Osteocyte (in vitro differentiated cells): Measurements from ENCODE around the gene INS. TPM values are rescaled to one million over a fixed set of nuclear protein-coding genes. Genes with fewer than 3 reads are reported as not detected.

Experiments
- DNase-seq: peaks from one replicate; pipeline ENCODE4 v3.0.0; 2021; ENCODE audit warnings: mixed read lengths; ENCODE audit not compliant: unreplicated experiment; ENCODE audit errors: extremely low spot score
- H3K27ac Mint-ChIP-seq: one replicate; pipeline ENCODE4 v1.8.0; 2021; ENCODE audit warnings: mild to moderate bottlenecking, mixed read lengths; ENCODE audit not compliant: unreplicated experiment
- H3K27me3 Mint-ChIP-seq: one replicate; pipeline ENCODE4 v1.8.0; 2021; ENCODE audit warnings: mixed read lengths; ENCODE audit not compliant: unreplicated experiment
- H3K36me3 Mint-ChIP-seq: one replicate; pipeline ENCODE4 v1.8.0; 2021; ENCODE audit warnings: mixed read lengths; ENCODE audit not compliant: unreplicated experiment
- H3K4me1 Mint-ChIP-seq: one replicate; pipeline ENCODE4 v1.8.0; 2021; ENCODE audit warnings: mixed read lengths; ENCODE audit not compliant: unreplicated experiment
- H3K4me3 Mint-ChIP-seq: one replicate; pipeline ENCODE4 v1.8.0; 2021; ENCODE audit warnings: mild to moderate bottlenecking, moderate library complexity, mixed read lengths; ENCODE audit not compliant: unreplicated experiment
- H3K9me3 Mint-ChIP-seq: one replicate; pipeline ENCODE4 v1.8.0; 2021; ENCODE audit warnings: mixed read lengths; ENCODE audit not compliant: unreplicated experiment
- total RNA-seq: library from RNA; stranded (reverse); gene quantifications from 2 replicates; pipeline ENCODE4 v1.2.1, GENCODE V29; 2021
- TF ChIP-seq, protein P1 (sequence below): fragments of 200-600 bp; sonication (generic); IDR thresholded peaks from 2 replicates; pipeline ENCODE4 v1.5.0; 2021; ENCODE audit warnings: antibody characterized with exemption, mild to moderate bottlenecking, moderate library complexity

The INS gene
- total RNA-seq, 1 donor from 2014 or later, result not detected

DNA sequence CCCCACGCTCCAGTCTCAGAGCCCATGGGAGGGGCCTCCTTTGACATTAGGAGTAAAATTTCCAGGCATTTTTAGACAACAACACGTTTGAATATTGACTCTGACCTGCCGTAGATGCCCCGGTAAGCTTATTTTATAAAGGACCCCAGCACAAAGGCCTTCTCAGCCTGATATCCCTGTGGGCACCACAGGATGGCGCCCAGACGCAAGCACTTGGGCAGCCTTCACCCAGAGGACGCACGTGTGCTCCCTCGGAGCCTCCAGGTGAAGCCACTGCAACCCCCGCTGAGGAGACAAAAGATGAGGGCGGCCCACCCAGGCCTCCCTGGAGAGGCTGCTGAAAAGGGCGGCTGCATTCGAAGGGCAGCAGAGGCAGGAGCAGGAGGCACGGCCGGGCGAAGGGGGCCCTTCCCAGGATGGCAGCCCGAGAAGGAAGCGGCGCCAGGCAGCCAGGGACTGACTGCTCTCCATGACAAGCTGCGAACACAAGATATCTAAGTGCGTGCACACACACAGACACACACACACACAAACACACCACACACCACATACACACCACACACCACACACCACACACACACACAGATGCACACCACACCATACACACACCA, 25.8 kb upstream of the INS start:
- H3K4me3 Mint-ChIP-seq, result no peak overlapping the region
- H3K27ac Mint-ChIP-seq, result no peak overlapping the region
- H3K4me1 Mint-ChIP-seq, result peaks cover 8% of the 10 kb centered on the region
- no peak for DNase-seq
- TF ChIP-seq, protein P1, sequence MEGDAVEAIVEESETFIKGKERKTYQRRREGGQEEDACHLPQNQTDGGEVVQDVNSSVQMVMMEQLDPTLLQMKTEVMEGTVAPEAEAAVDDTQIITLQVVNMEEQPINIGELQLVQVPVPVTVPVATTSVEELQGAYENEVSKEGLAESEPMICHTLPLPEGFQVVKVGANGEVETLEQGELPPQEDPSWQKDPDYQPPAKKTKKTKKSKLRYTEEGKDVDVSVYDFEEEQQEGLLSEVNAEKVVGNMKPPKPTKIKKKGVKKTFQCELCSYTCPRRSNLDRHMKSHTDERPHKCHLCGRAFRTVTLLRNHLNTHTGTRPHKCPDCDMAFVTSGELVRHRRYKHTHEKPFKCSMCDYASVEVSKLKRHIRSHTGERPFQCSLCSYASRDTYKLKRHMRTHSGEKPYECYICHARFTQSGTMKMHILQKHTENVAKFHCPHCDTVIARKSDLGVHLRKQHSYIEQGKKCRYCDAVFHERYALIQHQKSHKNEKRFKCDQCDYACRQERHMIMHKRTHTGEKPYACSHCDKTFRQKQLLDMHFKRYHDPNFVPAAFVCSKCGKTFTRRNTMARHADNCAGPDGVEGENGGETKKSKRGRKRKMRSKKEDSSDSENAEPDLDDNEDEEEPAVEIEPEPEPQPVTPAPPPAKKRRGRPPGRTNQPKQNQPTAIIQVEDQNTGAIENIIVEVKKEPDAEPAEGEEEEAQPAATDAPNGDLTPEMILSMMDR, result peak; percentile 53
- no peaks in the 10 kb centered on the region for H3K36me3 Mint-ChIP-seq
- no peaks in the 10 kb centered on the region for H3K9me3 Mint-ChIP-seq
- peaks cover 41% of the 10 kb centered on the region for H3K27me3 Mint-ChIP-seq

DNA sequence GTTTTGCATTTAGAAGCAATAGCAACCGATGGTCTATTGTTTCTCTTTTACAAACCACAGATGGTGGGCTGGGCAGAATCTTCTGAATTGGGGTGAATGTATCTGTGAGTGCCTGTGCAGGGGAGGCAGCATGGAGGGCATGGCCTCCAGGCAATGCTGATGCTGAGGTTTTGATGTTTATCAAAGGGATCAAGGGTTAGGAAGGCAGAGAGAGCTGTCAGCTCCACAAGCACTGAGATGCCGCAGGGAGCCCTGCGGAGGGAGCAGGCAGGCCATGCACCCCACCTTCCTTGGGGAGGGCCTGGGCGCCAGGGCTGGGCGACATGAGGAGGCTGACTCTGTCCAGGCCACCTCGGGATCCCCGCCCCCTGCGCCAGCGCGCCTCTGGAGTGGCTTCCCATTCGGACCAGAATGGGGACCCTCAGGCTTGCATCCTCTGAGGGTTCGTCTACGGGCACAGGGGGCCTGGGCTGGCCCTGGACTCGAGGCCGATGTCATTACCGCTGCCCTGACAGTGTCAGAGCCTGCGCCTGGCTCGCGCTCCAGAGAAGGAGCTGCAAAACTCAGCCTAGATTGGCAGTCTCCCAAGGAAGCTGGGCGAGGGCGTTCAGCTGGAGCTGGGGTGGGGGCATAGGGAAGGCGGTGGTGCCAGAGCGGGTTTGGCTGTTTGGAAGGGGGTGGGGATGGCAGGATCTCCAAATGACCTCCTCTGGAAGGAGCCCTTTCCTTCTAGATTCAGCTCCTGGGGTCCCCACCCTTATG, 24.5 kb upstream of the INS start:
- no peaks in the 10 kb centered on the region for H3K9me3 Mint-ChIP-seq
- peaks cover 28% of the 10 kb centered on the region for H3K27me3 Mint-ChIP-seq
- H3K27ac Mint-ChIP-seq, result no peak overlapping the region
- H3K36me3 Mint-ChIP-seq, result no peaks in the 10 kb centered on the region
- DNase-seq, result no peak
- TF ChIP-seq, protein P1, result no peak
- peaks cover 3% of the 10 kb centered on the region for H3K4me1 Mint-ChIP-seq
- no peak overlapping the region for H3K4me3 Mint-ChIP-seq

DNA sequence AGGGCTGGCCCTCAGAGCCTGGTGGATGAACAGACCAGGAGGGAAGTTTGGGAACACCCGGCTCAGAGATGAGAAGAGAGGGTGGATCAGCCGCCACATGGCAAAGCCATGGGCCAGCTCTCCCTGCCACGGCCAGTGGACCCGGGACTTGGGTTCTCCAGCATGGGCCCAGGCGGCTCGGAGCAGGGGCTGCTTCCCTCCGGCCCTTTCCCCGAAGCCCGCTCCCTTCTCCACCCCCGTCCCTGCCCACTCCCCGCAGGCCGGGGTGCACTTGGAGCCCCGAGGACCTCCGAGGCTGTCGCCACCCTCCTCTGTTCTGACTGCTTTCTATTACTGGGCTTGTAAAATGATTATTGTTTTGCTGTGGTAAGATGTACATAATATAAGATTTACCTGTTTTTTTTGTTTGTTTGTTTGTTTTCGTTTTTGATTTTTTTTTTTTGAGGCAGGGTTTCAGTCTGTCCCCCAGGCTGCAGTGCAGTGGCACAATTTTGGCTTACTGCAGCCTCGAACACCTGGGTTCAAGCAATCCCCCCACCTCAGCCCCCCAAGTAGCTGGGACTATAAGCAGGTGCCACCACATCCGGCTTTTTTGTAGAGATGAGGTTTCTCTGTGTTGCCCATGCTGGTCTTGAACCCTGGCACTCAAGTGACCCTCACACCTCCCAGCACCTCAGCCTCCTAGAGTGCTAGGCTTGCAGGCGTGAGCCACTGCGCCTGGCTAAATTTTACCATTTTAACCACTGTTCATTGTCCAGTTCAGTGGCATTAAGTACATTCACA, 21.9 kb upstream of the INS start:
- H3K9me3 Mint-ChIP-seq, result no peaks in the 10 kb centered on the region
- no peaks in the 10 kb centered on the region for H3K36me3 Mint-ChIP-seq
- H3K27ac Mint-ChIP-seq, result no peak overlapping the region
- TF ChIP-seq, protein P1, result no peak
- H3K4me1 Mint-ChIP-seq, result peaks cover 9% of the 10 kb centered on the region
- H3K27me3 Mint-ChIP-seq, result peaks cover 16% of the 10 kb centered on the region
- DNase-seq, result no peak
- H3K4me3 Mint-ChIP-seq, result no peak overlapping the region

DNA sequence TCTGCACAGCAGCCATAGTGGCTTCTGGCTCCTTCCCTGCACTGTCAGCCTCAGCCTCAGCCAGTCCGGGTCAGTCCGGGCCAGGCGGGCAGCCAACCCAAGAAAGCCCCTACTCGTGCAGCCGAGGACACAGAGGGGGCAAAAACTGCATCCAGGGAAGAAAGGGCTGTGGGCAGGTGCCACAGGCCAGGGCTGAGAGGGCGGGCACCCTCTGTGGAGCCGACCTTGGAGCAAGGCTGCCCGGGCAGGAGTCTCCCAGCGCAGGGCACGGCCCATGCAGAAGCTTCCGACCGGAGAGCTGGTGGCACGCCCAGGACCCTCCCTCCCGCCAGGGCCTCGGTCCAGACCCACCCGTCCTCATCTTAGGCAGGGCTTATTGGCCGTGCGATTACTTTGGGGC, 21.1 kb upstream of the INS start:
- no peak overlapping the region for H3K4me3 Mint-ChIP-seq
- peaks cover 9% of the 10 kb centered on the region for H3K4me1 Mint-ChIP-seq
- DNase-seq, result no peak
- TF ChIP-seq, protein P1, result no peak
- H3K9me3 Mint-ChIP-seq, result no peaks in the 10 kb centered on the region
- H3K36me3 Mint-ChIP-seq, result no peaks in the 10 kb centered on the region
- peaks cover 16% of the 10 kb centered on the region for H3K27me3 Mint-ChIP-seq
- no peak overlapping the region for H3K27ac Mint-ChIP-seq
